DMS 273 (cell line): ENCODE data around the gene DIP2A.
A peak's percentile ranks its signal among the peaks of the same experiment; 100 is the strongest.
"Not testable (repeated sequence)": the region's sequence is repeated elsewhere in the genome, so short reads cannot be mapped to it uniquely, and the experiment has no call there.

Experiments
- DNase-seq: peaks from one replicate; lab custom pipeline; 2025; ENCODE audit not compliant: unreplicated experiment; lab: John Stamatoyannopoulos, UW

Gene DIP2A

GRCh38 chr21:46443910-46444309 is 14.8 kb upstream of the DIP2A start:
- no peak for DNase-seq

GRCh38 chr21:46448108-46448507 is 10.6 kb upstream of the DIP2A start:
- DNase-seq = no peak

GRCh38 chr21:46448855-46449254 is 9.8 kb upstream of the DIP2A start:
- DNase-seq = not testable (repeated sequence)

- DNase-seq = no peak
Observed at GRCh38 chr21:46452710-46453109, 6.0 kb upstream of the DIP2A start.

GRCh38 chr21:46454142-46454541 is 4.5 kb upstream of the DIP2A start:
- no peak for DNase-seq

- no peak for DNase-seq
Observed at GRCh38 chr21:46454634-46455390, 3.9 kb upstream of the DIP2A start.

GRCh38 chr21:46455575-46456385 is 2.9 kb upstream of the DIP2A start:
- no peak for DNase-seq

- no peak for DNase-seq
Observed at GRCh38 chr21:46456750-46457149, 1.9 kb upstream of the DIP2A start.

- DNase-seq = peak; percentile 73
Observed at GRCh38 chr21:46457801-46458314, 833 bp upstream of the DIP2A start.

GRCh38 chr21:46459024-46459355 is 299 bp downstream of the DIP2A start:
- no peak for DNase-seq

GRCh38 chr21:46459356-46460112 is 843 bp downstream of the DIP2A start:
- peak; percentile 47 for DNase-seq

GRCh38 chr21:46461909-46462308 is 3.2 kb downstream of the DIP2A start:
- no peak for DNase-seq

GRCh38 chr21:46465153-46465552 is 6.5 kb downstream of the DIP2A start:
- DNase-seq = not testable (repeated sequence)

- no peak for DNase-seq
Observed at GRCh38 chr21:46465651-46466050, 7.0 kb downstream of the DIP2A start.

GRCh38 chr21:46468108-46468774 is 9.6 kb downstream of the DIP2A start:
- DNase-seq = no peak

GRCh38 chr21:46469275-46469674 is 10.6 kb downstream of the DIP2A start:
- DNase-seq = no peak

GRCh38 chr21:46471514-46471913 is 12.8 kb downstream of the DIP2A start:
- DNase-seq = no peak

GRCh38 chr21:46472246-46472645 is 13.6 kb downstream of the DIP2A start:
- DNase-seq = no peak

- no peak for DNase-seq
Observed at GRCh38 chr21:46474382-46474781, 15.7 kb downstream of the DIP2A start.

GRCh38 chr21:46475296-46475695 is 16.6 kb downstream of the DIP2A start:
- no peak for DNase-seq

GRCh38 chr21:46477765-46478164 is 19.1 kb downstream of the DIP2A start:
- DNase-seq = no peak
